Measurements from ENCODE around the gene RANGRF.
A peak's percentile ranks its signal among the peaks of the same experiment; 100 is the strongest.

Gene RANGRF

GRCh38 chr17:8274816-8275215 is 13.7 kb upstream of the RANGRF start:
- DNase-seq (ENCODE audit: low read depth) = no peak

GRCh38 chr17:8275421-8276290 is 12.8 kb upstream of the RANGRF start:
- no peak for DNase-seq (ENCODE audit: low read depth)

- no peak for DNase-seq (ENCODE audit: low read depth)
Observed at GRCh38 chr17:8277317-8277716, 11.2 kb upstream of the RANGRF start.

- no peak for DNase-seq (ENCODE audit: low read depth)
Observed at GRCh38 chr17:8282345-8282744, 6.1 kb upstream of the RANGRF start.

- no peak for DNase-seq (ENCODE audit: low read depth)
Observed at GRCh38 chr17:8283356-8283755, 5.1 kb upstream of the RANGRF start.

GRCh38 chr17:8284126-8284525 is 4.3 kb upstream of the RANGRF start:
- no peak for DNase-seq (ENCODE audit: low read depth)

- no peak for DNase-seq (ENCODE audit: low read depth)
Observed at GRCh38 chr17:8285270-8286181, 2.9 kb upstream of the RANGRF start.

GRCh38 chr17:8287651-8288335 is 677 bp upstream of the RANGRF start:
- DNase-seq (ENCODE audit: low read depth) = no peak

- DNase-seq (ENCODE audit: low read depth) = no peak
Observed at GRCh38 chr17:8289103-8289397, 580 bp downstream of the RANGRF start.

- no peak for DNase-seq (ENCODE audit: low read depth)
Observed at GRCh38 chr17:8290043-8290442, 1.6 kb downstream of the RANGRF start.

GRCh38 chr17:8292639-8293395 is 4.3 kb downstream of the RANGRF start:
- no peak for DNase-seq (ENCODE audit: low read depth)

- DNase-seq (ENCODE audit: low read depth) = no peak
Observed at GRCh38 chr17:8294361-8294760, 5.9 kb downstream of the RANGRF start.

- no peak for DNase-seq (ENCODE audit: low read depth)
Observed at GRCh38 chr17:8294814-8295316, 6.4 kb downstream of the RANGRF start.

- no peak for DNase-seq (ENCODE audit: low read depth)
Observed at GRCh38 chr17:8300226-8300625, 11.8 kb downstream of the RANGRF start.

GRCh38 chr17:8300627-8301242 is 12.3 kb downstream of the RANGRF start:
- peak; percentile 20 for DNase-seq (ENCODE audit: low read depth)

- DNase-seq (ENCODE audit: low read depth) = no peak
Observed at GRCh38 chr17:8310601-8311123, 22.2 kb downstream of the RANGRF start.

GRCh38 chr17:8311131-8311790 is 22.8 kb downstream of the RANGRF start:
- DNase-seq (ENCODE audit: low read depth) = no peak

- no peak for DNase-seq (ENCODE audit: low read depth)
Observed at GRCh38 chr17:8312251-8312650, 23.8 kb downstream of the RANGRF start.

- no peak for DNase-seq (ENCODE audit: low read depth)
Observed at GRCh38 chr17:8312726-8313600, 24.5 kb downstream of the RANGRF start.
